GM18526 (cell line): ENCODE data around the gene ZNF805.

ENCODE experiments used
- POLR2A ChIP-seq: IDR thresholded peaks from 3 replicates; pipeline ENCODE4 v1.6.1; 2011; ENCODE audit not compliant: insufficient read length; ENCODE audit errors: extremely low read depth

The ZNF805 gene

GRCh38 chr19:57248646-57249045 is 8.2 kb downstream of the ZNF805 start:
- TF ChIP-seq POLR2A, result no peak

DNA sequence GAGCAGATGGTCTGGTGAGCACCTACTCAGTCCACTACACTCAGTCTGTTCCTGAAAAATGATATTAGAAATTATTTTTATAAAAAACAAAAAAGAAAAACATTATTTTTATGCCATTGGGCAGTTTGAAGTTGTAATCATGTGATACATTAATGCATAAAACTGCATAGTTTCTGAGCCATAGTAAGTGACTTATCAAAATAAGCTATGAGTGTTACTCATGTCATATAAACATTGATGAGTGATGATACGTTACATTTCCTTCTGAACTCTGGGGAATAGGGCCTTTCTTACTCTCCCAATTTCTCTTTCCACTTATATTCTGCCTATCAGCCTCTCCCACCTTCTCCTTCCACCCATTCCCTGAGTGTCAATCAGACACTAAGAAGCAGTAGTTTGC is 8.9 kb downstream of the ZNF805 start:
- no peak for TF ChIP-seq POLR2A

GRCh38 chr19:57262044-57262443 is 21.6 kb downstream of the ZNF805 start:
- TF ChIP-seq POLR2A, result no peak

DNA sequence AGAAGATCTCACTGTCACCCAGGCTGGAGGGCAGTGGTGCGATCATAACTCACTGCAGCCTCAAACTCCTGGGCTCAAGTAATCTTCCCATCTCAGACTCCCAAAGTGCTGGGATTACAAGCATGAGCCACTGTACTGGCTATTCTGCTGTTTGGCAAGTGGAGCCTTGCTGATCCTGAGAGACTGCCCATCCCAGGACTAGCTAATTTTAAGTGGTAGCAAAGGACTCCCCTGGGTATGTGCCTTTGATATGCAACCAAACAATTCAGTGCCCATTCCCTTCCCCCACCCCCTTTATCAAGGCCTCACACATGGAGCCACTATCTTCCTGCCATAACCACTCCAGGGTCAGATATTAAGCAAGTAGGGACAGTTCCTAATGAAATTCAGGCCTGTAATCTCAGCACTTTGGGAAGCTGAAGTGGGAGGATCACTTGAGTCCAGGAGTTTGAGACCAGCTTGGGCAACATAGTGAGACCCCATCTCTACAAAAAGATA is 22.9 kb downstream of the ZNF805 start:
- TF ChIP-seq POLR2A, result no peak

- no peak for TF ChIP-seq POLR2A
Observed at GRCh38 chr19:57267291-57267690, 26.9 kb downstream of the ZNF805 start.

DNA sequence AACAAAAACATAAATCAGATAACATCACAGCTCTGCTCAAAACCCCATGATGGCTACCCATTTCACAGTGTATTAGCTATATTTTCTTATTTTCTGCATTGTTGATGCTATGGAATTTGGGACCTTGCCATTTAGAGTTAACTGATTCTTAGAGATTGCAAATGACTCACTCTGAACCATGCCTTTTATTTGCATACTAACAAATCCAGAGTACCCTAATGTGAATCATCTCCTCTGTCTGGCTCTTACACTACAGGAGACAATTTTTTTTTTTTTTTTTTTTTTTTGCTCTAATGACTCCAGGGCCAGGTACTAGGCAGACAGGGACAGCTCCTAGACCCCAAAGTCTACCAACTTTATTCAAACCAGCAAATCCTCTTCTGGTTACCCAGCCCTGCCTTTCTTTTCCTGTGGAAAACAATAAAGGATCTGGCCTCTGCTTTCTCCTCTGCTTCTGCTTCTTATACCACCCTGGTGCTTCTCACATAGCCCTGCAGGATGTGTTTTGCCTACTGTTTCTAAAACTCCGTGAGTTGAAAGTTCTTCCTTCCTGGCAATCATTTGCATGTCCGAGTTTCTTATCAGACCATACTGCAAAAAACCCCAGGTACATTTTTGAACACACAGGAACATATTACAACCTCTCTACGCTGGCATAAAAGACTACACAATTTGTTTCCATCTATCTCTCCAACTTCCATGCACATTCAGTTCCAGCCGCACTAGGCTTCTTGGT is 29.3 kb downstream of the ZNF805 start:
- TF ChIP-seq POLR2A, result no peak

GRCh38 chr19:57271280-57271679 is 30.8 kb downstream of the ZNF805 start:
- TF ChIP-seq POLR2A, result no peak

GRCh38 chr19:57273014-57273413 is 32.6 kb downstream of the ZNF805 start:
- TF ChIP-seq POLR2A, result no peak

GRCh38 chr19:57276430-57276829 is 36.0 kb downstream of the ZNF805 start:
- TF ChIP-seq POLR2A, result no peak

DNA sequence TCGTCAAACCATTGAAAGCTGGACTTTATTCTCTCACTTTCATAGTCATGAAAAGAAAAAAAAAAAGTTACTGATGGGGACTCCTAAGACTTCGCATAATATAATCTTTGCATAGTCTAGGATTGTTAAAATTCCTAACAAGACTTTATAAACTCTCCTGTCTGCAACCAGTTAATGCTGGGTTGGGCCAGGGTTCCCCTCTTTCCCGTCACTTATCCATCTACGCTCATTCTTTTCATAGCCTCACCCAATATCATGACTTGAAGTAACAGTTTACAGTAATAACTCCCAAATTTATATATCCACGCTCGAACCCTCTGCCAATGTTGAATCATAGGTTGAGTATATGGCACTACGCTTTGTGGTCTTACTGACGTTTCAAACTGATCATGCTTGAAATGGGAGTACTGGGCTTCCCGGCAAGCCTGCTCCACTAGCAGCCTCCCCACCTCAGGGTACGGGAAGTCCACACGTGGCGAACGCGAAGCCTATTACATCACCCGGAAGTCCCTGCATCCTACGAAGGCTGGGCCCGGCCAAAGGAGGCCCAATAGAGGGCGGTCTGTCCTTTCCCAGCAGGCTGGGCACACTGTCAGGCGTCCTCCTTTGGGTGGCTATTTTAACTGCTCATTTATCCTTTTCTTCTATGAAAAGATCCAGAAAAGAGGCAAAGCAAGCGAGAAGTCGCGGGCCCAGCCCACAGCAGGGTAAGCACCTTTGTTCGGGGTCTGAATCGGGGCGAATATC is 39.2 kb downstream of the ZNF805 start:
- TF ChIP-seq POLR2A, result peak; percentile 70

GRCh38 chr19:57280165-57280961 is 39.9 kb downstream of the ZNF805 start, which contains the start of gene ZNF460:
ZNF460 (plus strand) TSS chr19:57280485; CDS start chr19:57280807, 322 bp downstream.
- peak; percentile 47 for TF ChIP-seq POLR2A

GRCh38 chr19:57280962-57281400 is 40.5 kb downstream of the ZNF805 start:
- TF ChIP-seq POLR2A, result no peak

DNA sequence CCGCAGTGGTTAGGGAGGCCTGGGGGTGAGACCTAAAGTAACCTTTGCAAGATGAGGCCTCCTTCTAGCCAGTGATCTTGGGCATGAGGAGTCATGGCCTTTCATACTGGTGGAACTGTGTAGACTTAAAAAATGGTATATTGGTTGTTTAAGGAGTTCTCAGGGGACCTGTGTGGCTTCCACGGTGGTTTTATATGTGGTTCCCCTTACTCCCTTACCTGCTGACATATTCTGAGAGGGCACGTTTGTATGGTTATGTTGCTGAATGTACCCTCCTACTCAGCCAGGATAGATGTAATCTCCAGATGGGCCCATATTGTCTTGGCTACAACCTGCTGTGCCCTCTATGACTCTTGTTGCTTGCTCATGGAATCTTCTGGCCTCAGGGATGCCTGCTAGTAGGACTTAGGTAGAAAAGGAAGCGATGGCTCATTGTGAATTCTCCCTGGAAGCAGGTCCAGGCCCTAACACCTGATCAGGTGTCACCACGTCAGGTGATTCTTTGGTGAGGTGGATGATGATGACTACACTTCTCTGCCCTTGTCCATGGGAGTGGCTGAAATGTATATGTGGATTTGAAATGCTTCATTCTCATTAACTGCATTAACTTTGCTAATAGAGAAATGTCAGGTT is 41.7 kb downstream of the ZNF805 start:
- no peak for TF ChIP-seq POLR2A

GRCh38 chr19:57288373-57288772 is 47.9 kb downstream of the ZNF805 start:
- TF ChIP-seq POLR2A, result no peak

DNA sequence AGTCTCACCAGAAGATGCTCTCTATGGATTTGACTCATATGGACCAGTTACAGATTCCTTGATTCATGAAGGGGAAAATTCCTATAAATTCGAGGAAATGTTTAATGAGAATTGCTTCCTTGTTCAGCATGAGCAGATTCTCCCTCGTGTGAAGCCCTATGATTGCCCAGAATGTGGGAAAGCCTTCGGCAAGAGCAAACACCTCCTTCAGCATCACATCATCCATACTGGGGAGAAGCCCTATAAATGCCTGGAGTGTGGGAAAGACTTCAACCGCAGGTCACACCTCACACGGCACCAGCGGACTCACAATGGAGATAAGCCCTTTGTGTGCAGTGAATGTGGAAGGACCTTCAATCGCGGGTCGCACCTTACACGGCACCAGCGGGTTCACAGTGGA is 50.5 kb downstream of the ZNF805 start:
- no peak for TF ChIP-seq POLR2A
